Right renal pelvis (tissue), 4 donors: ENCODE data around the gene METTL27. TPM values are rescaled to one million over a fixed set of nuclear protein-coding genes. Genes with fewer than 3 reads are reported as not detected.
"Not testable (repeated sequence)": the region's sequence is repeated elsewhere in the genome, so short reads cannot be mapped to it uniquely, and the experiment has no call there.

Experiments used
- DNase-seq, 4 donors: peaks; one replicate each; pipeline ENCODE4 v3.0.0-alpha.2; 2013; ENCODE audit warnings: low read depth in 4 of 4, low spot score in 3 of 4, missing footprints in 1 of 4
- polyA plus RNA-seq, 4 donors: library from polyadenylated mRNA; unstranded; fragments of 120-200 nt; gene quantifications; one replicate each; pipeline ENCODE4 v1.2.1, GENCODE V29; 2013; ENCODE audit not compliant: insufficient read length in 4 of 4

The METTL27 gene
- polyA plus RNA-seq, 4 donors = 6.2 to 10.8 (median 7.9) TPM

DNA sequence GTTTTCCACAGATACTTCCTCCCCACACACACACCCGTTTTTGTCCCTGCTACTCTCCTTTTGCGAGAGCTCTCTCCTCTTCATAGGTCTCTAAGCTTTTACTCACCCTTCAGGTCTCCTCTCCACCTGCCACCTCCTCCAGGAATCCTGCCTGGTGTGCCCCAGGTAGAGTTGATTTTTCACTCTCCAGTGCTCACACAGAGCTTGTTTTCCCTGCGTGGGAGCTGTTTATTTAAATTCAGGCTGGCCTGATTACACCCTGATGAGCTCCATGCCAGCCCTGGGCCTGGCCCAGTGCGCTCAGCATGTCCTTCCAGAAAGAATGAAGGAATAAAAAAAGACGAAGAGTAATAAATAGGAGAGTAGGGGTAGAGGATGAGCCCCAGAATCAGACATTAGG lies 19.1 kb downstream of the METTL27 start:
- DNase-seq = no peak

DNA sequence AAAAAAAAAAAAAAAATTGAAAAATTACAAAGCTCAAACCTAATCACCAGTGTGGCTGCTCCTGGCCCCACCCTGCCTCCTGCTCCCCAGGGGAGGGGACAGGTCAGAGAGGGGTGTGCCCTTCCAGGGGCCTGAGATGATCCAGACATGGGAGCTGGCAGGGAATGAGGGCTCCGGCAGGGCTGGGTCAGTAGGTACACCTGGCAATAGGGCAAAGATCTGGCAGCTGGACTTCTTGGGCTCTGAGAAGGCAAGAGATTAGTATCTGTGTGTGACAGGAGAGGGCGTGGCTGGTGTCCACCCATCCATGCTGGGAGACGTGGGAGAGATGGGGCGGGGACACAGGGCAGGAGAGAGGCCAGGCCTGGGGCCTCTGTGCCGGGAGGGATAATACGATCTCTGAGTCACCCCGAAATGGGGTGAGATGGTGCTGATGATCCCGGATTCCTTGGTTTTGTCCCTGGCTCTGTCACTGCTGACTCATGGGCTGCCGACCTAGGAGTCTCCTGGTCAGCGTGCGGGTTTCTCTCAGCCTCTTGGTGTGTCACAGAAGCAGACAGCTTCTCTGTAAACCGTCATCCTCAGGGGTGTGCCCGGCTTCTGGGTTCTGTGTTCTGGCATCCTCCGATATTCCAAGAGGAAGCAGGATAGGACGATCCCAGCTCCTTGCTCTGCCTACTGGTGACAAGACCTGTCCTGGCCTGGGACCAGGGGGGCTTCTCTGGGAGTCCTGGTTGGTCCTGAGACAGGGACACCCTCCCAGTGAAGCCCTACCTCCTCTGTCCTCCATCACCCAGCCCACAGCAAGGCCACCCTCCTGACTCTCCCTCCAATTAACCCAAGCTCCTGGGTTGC lies 19.8 kb downstream of the METTL27 start:
- no peak for DNase-seq

DNA sequence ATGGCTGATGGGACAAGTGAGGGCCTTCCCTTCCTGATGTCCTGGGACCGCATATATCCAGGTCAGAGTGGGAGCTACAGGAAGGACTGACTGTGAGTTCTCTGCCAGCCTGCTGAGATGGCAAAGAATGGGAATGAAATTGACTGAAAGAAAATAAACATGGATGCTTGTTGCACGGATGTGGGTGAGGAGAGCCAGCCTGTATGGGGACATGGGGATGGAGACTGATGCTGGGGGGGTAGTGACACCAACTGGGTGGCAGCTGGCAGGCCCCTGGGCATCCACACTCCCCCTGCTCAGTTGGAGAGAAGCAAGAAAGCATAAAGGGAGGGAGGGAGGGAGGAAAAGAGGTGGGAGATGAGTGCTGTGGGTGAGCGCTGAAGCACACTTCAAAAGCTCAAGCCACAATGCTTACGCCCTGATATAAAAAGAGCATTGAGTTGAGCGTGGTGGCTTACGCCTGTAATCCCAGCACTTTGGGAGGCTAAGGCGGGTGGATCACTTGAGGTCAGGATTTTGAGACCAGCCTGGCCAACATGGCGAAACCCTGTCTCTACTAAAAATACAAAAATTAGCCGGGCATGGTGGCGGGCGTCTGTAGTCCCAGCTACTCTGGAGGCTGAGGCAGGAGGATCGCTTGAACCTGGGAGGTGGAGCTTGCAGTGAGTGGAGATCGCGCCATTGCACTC lies 20.6 kb downstream of the METTL27 start:
- DNase-seq = not testable (repeated sequence)

DNA sequence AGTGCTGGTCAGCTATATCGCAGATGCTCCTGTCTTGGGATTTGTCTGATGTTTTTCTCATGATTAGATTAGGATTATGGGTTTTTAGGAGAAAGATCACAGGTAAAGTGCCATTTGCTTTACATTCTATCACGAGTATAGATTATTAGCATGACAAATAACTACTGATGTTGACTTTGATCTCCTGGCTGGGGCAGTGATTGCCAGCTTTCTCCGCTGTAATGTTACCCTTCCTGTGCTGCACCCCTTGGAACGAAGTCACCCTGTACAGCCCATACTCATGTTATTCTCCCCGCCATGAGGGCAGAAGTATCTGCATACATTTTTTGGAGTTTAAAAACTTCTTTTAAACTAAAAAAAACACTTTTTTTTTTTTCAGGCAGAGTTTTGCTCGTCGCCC lies 22.3 kb downstream of the METTL27 start:
- DNase-seq = no peak

DNA sequence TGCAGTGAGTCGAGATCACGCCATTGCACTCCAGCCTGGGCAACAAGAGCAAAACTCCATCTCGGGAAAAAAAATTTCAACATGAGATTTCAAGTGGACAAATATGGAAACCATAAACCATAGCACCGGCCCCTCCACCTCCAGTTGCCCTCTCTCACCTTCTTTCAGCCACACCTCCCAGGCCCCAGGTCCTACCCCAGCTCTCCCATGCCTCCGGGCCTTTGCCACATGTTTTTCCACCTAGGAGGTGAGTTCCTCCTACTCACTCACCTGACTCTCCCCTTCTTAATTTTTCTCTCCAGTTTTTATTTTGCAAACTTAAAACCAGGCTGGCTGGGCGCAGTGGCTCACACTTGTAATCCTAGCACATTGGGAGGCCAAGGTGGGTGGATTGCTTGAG lies 25.2 kb downstream of the METTL27 start:
- no peak for DNase-seq

DNA sequence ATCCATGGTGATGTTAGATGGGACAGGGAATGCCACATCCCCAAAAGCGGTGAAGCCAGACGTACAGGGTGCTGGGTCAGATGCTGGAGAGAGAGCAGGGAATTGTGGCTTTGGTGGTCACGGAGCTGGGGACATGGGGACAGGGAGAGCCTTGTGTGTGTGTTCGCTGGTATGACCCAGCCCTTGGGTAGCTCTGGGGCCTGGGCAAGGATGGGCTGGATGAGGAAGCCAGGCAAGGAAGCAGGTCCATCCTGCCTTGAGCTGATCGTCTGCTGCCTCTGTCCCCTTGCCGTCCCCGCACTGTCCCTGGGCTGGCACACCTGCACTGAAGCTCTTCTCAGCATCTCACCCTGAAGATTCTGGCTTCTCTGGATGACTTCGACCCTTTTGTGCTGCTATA lies 26.9 kb downstream of the METTL27 start:
- DNase-seq = no peak

DNA sequence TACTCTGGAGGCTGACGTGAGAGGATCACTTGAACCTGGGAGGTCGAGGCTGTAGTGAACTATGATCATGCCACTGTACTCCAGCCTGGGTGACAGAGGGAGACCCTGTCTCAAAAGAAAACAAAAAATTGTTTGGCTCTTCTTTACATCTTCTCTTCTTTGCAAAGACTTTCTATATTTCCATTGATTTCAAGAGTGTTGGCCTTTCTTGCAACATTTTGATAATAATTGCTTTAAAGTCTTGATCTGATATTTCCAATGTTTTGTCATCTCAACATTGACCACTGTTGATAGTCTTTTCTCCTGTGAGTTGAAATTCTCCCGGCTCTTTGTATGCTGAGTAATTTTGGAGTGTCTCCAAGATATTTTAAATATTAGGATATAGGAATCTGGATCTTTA lies 29.3 kb downstream of the METTL27 start:
- no peak for DNase-seq

DNA sequence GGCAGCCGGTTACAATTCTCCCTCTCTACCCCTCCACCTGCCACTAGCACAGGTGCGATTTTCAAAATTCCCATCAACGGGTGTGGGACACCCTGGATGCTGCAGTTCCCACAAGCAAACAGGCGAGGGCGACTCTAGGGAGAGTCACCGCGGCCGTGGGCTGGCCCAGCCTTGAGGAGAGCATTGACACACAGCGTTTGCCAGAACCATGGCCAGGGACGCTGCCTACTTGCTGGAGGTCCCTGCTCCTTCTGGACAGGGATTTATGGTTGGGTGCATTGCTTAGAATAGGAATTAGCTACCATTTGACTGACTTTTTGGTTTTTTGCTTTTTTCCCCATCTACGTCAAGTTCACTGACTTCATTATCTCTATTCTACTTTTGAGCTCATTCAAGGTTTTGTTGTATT lies 30.6 kb downstream of the METTL27 start:
- no peak for DNase-seq

DNA sequence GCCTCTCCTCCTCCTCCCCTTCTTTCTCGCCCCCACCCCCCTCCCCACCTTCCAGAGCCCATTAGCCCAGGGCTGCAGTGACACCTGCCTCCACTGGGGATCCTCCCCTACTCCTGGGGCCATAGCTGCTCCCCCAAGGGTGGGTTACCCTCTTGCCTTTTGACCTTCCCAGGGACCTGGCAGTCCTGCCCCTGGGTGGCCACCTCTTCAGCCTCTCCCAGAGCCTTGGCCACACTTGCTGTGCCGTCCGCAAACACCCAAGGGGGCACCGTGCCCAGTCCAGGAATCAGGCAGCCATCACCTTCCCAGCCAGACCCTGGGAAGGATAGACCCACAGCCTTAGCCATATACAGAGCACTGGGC lies 31.3 kb downstream of the METTL27 start:
- DNase-seq = no peak

DNA sequence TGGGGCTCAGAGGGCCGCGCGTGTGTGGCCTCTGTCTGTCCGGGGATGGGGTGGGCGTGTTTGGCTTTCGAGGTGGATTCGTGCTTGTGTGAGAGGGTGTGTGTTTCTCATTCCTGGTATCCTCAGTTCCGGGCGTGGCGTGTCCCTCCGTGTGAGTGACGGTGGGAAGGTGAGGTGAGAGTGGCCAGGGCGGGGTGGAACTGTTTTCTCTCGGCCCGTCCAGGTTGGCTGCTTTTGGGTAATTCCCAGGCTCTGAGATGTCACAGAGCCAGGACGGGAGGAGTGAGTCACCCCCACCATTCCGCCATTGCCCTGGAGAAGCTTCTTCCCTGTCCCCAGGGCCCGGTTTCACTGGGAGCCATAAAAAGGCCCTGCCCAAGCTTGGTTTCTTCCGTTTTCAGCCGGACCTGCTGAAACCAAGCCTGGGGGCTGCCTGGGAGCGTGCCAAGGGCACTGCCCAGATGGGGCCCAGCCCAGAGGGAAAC lies 32.8 kb downstream of the METTL27 start:
- no peak for DNase-seq

DNA sequence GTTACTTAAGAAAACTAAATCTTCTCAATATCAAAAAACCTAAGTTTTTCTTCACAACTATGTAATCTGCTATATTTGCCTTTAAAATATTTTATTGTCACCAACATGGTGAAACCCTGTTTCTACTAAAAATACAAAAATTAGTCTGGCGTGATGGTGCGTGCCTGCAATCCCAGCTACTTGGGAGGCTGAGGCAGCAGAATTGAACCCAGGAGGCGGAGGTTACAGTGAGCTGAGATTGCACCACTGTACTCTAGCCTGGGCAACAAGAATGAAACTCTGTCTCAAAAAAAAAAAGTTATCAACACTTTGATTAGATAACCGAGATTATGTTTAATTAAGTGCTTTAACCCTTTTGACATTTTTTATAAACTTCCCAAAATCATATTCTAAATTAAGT lies 39.9 kb downstream of the METTL27 start:
- no peak for DNase-seq

DNA sequence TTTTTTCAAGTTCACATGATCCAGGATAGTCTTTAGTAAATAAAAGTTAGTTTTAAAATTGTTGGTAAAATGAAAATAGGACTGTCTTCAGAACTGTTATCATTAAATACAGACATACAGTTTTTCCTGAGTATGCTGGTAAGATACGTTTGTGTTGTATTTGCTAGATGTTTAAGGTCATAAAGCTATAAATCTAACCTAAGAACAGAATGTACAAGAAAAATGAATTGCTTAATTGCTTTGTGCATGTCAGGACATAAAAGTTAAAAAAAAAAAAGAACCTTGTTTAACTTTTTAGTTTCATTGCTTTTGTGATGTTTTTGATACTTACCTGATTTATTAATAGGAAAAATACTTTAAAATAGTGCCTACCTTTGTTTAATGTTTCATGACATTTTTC lies 40.7 kb downstream of the METTL27 start:
- DNase-seq = no peak

DNA sequence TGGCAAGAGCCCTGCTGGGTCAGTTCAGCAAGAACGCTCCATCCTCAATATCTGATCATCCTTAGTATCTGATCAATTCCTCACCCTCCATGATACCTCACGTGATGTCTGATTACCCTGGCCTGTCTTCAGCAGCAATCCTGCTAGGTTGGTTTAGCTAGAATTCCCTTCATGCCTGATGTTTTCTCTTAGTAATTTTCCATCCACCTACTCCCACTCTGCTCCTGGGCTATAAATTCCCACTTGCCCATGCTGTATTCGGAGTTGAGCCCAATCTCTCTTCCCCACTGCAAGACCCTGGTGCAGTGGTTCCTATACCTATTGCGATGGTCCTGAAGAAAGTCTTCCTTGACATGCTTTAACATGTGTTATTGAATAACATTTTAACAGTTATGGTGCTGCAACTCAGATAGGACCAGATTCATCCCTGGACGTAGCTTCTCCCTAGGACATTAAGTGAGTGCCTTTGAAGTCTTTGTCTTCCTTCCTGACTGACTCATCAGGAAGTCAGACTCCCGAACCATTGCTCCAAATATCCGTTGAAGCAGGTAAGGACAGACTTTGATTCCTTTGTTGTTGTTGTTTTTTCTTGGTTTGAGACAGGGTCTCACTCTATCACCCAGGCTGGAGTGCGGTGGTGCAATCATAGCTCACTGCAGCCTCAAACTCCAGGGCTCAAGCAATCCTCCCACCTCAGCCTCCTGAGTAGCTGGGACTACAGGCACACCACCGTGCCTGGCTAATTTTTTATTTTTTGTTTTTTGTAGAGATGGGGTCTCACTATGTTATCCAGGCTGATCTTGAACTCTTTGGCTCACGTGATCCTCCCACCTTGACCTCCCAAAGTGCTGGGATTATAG lies 42.8 kb downstream of the METTL27 start:
- no peak for DNase-seq

DNA sequence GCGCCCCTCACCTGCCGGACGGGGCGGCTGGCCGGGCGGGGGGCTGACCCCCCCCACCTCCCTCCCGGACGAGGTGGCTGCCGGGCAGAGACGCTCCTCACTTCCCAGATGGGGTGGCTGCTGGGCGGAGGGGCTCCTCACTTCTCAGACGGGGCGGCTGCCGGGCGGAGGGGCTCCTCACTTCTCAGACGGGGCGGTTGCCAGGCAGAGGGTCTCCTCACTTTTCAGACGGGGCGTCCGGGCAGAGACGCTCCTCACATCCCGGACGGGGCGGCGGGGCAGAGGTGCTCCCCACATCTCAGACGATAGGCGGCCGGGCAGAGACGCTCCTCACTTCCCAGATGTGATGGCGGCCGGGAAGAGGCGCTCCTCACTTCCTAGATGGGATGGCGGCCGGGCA lies 45.1 kb downstream of the METTL27 start:
- not testable (repeated sequence) for DNase-seq

DNA sequence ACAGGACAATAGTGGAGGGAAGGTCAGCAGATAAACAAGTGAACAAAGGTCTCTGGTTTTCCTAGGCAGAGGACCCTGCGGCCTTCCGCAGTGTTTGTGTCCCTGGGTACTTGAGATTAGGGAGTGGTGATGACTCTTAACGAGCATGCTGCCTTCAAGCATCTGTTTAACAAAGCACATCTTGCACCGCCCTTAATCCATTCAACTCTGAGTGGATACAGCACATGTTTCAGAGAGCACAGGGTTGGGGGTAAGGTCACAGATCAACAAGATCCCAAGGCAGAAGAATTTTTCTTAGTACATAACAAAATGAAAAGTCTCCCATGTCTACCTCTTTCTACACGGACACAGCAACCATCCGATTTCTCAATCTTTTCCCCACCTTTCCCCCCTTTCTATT lies 45.7 kb downstream of the METTL27 start:
- DNase-seq = not testable (repeated sequence)

DNA sequence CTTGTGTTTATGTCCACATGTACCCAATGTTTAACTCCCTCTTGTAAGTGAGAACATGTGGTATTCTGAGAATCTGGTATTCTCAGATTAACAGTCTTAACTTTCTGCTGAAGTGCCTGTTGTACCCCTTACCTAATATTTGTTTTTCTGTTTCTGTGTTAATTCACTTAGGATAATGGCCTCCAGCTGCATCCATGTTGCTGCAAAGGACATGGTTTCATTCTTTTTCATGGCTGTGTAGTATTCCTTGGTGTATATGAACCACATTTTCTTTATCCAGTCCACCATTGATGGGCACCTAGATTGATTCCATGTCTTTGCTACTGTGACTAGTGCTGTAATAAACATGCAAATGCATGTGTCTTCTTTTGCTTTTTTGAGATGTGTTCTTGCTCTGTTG lies 47.1 kb downstream of the METTL27 start:
- DNase-seq = not testable (repeated sequence)

DNA sequence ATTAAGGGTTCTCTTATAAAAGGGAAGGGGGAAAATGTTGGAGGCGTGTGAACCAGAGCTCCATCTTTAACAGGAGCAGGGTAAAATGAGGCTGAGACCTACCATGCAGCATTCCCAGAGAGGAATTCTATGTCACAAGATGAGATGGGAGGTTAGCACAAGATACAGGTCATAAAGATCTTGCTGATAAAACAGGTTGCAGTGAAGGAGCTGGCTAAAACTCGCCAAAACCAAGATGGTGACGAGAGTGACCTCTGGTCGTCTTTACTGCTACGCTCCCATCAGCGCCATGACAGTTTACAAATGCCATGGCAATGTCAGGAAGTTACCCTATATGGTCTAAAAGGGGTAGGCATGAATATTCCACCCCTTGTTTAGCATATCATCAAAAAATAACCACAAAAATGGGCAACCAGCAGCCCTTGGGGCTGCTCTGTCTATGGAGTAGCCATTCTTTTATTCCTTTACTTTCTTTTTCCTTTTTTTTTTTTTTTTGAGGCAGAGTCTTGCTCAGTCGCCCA lies 51.1 kb downstream of the METTL27 start:
- not testable (repeated sequence) for DNase-seq

DNA sequence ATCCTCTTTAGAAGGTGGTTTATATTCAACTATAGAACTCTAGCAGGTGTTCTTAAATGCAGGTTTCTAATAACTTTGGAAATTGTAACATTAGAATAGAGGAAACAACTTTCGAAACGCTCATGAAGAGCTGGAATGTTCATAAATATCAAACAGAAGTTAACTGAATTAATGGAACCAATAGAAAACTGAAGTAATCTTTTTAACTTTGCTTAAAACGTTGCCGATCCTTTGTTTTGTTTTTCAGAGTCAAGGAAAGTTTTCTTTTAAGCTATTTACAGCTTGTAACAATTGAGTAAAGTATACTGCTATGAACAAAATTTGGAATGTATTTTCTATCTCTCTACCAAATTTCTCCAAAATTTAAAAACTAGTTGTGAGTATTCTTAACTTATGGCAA lies 53.3 kb downstream of the METTL27 start:
- no peak for DNase-seq

DNA sequence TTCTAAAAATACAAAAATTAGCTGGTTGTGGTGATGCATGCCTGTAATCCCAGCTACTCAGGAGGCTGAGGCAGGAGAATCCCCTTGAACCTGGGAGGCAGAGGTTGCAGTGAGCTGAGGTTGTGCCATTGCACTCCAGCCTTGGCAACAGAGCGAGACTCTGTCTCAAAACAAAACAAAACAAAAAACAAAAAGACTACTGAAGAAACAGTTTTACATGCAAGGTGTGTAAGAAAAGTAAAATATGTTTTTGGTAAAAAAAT lies 54.6 kb downstream of the METTL27 start:
- DNase-seq = not testable (repeated sequence)

DNA sequence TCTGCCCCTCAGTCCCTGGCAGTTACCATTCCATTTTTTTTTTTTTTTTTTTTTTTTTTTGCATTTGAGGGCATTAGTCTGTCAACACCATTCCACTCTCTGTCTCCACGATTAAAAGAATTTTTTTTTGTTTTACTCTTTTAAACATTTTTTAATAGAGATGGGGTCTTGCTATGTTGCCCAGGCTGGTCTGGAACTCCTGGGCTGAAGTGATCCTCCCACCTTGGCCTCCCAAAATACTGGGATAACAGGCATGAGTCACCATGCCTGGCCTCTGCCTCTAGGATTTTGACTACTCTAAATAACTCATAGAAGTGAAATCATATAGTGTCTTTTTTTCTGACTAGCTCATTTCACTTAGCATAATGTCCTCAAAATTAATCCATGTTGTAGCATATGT lies 55.7 kb downstream of the METTL27 start:
- DNase-seq = no peak
